K562 (cell line): ENCODE measurements around the gene OPN5. TPM values are rescaled to one million over a fixed set of nuclear protein-coding genes. Genes with fewer than 3 reads are reported as not detected.

Source experiments
- ATAC-seq: fragments of 200-7000 bp; cut with Tn5 transposase; 3 replicates; pipeline ENCODE4 v1.9.1; 2020; ENCODE audit warnings: moderate library complexity
- BruUV-seq: library from RNA; stranded (reverse); fragments of 400-500 nt; replicated peaks from 2 replicates; lab custom pipeline; 2021; lab: Mats Ljungman, UMichigan
- CTCF ChIA-PET: fragments of 300-600 bp; formaldehyde crosslinking; extraction: SDS; loops from one replicate; lab custom pipeline; 2021; ENCODE audit warnings: low intra/inter-chr PET ratio; lab: Yijun Ruan, JAX
- POLR2A ChIA-PET: fragments of 300-600, 350-650 bp; sonication (Branson Sonifier 250); formaldehyde crosslinking; extraction: SDS; loops from one replicate; lab custom pipeline; 2021; ENCODE audit warnings: antibody characterized with exemption, inconsistent platforms; lab: Yijun Ruan, JAX
- DNase-seq, 4 experiments: peaks; one replicate each; pipeline versions ENCODE4 v3.0.0 to v3.0.0-alpha.2; 2011 to 2018; ENCODE audit warnings: low spot score in 3 of 4, mixed read lengths in 3 of 4; ENCODE audit errors: extremely low read depth in 1 of 4
- FAIRE-seq: peaks from 2 replicates; lab custom pipeline; 2011; peaks lifted over from hg19 to GRCh38; lab: Jason Lieb, UNC
- H2AFZ ChIP-seq: 2 replicates; pipeline ENCODE4 v1.6.0; 2011; ENCODE audit warnings: low read depth, low read length, control low read depth, inconsistent platforms
- H3K27ac ChIP-seq: fragments of 200-600 bp; 3 replicates; pipeline ENCODE4 v1.8.0; 2011; ENCODE audit warnings: low read depth, mild to moderate bottlenecking, control low read depth, inconsistent platforms, low read length, moderate library complexity, mixed read lengths; ENCODE audit errors: extremely low read depth
- H3K27me3 ChIP-seq, 2 experiments: fragments of 300-600 bp in 1 of 2; 2 replicates in 1 of 2; 3 replicates in 1 of 2; pipeline versions ENCODE4 v1.6.0 to v1.8.0; 2011; ENCODE audit warnings: inconsistent platforms in 2 of 2, low read length in 2 of 2, mild to moderate bottlenecking in 1 of 2, mixed read lengths in 1 of 2, moderate library complexity in 1 of 2; ENCODE audit not compliant: control insufficient read depth in 2 of 2, insufficient read depth in 2 of 2
- H3K36me3 ChIP-seq: fragments of 300-600 bp; 3 replicates; pipeline ENCODE4 v1.8.0; 2011; ENCODE audit warnings: mild to moderate bottlenecking, low read length, inconsistent platforms; ENCODE audit not compliant: control insufficient read depth, insufficient read depth
- H3K4me1 ChIP-seq, 2 experiments: fragments of 200-600 bp in 1 of 2; replicated peaks in 1 of 2; 2 replicates in 1 of 2; 3 replicates in 1 of 2; pipeline versions ENCODE4 v1.5.1 to v1.8.0; 2011; ENCODE audit warnings: inconsistent platforms in 2 of 2, low read length in 2 of 2, mild to moderate bottlenecking in 1 of 2, mixed read lengths in 1 of 2, moderate library complexity in 1 of 2; ENCODE audit not compliant: control insufficient read depth in 2 of 2, insufficient read depth in 2 of 2
- H3K4me2 ChIP-seq: 2 replicates; pipeline ENCODE4 v1.6.1; 2011; ENCODE audit warnings: low read length, control low read depth, inconsistent platforms, mixed read lengths; ENCODE audit not compliant: insufficient read depth
- H3K4me3 ChIP-seq: fragments of 200-600 bp; sonication (generic), shearing (Covaris generic); 2 replicates; pipeline ENCODE4 v1.5.1; 2016; ENCODE audit warnings: control low read depth, inconsistent platforms
- H3K79me2 ChIP-seq: fragments of 200-600 bp; 3 replicates; pipeline ENCODE4 v1.8.0; 2011; ENCODE audit warnings: low read length, inconsistent platforms; ENCODE audit not compliant: control insufficient read depth, insufficient read depth
- H3K9ac ChIP-seq, 2 experiments: 2 replicates each; pipeline versions ENCODE4 v1.6.0 to v1.6.1; 2011; ENCODE audit warnings: low read depth in 2 of 2, low read length in 2 of 2, control low read depth in 1 of 2, inconsistent platforms in 1 of 2, mild to moderate bottlenecking in 1 of 2, mixed read lengths in 1 of 2; ENCODE audit not compliant: insufficient read depth in 1 of 2
- H3K9me1 ChIP-seq: one replicate; pipeline ENCODE4 v1.6.0; 2011; ENCODE audit warnings: inconsistent platforms, mild to moderate bottlenecking, low read length, moderate library complexity; ENCODE audit not compliant: control insufficient read depth, insufficient read depth
- H3K9me3 ChIP-seq: replicated peaks from 2 replicates; pipeline ENCODE4 v1.5.1; 2011; ENCODE audit warnings: low read depth, low read length, inconsistent platforms; ENCODE audit not compliant: control insufficient read depth, insufficient read depth
- H4K20me1 ChIP-seq: replicated peaks from 2 replicates; pipeline ENCODE4 v1.6.1; 2011; ENCODE audit warnings: low read length, inconsistent platforms, mixed read lengths; ENCODE audit not compliant: control insufficient read depth, insufficient read depth
- FOXK1 ChIP-seq: sonication (generic); formaldehyde crosslinking; IDR thresholded peaks from 2 replicates; pipeline ENCODE4 v1.8.0; 2022; ENCODE audit warnings: missing genetic modification reagents, mild to moderate bottlenecking, borderline replicate concordance
- HOXB6 ChIP-seq: fragments of 250-450 bp; sonication (Bioruptor Pico); IDR thresholded peaks from 2 replicates; pipeline ENCODE4 v1.5.1; 2022; ENCODE audit warnings: mild to moderate bottlenecking, borderline replicate concordance
- NCOA1 ChIP-seq: fragments of 450-650 bp; IDR thresholded peaks from 2 replicates; pipeline ENCODE4 v1.6.1; 2016; ENCODE audit warnings: low read depth
- NFE2 ChIP-seq: IDR thresholded peaks from 2 replicates; pipeline ENCODE4 v1.6.1; 2014; ENCODE audit warnings: antibody characterized with exemption, low read depth
- NR4A1 ChIP-seq, 2 experiments: fragments of 250-450 bp in 1 of 2; fragments of 450-650 bp in 1 of 2; sonication (Bioruptor Pico) in 1 of 2; IDR thresholded peaks; 2 replicates each; pipeline versions ENCODE4 v1.4.0 to v1.6.1; 2016 to 2020; ENCODE audit warnings: mild to moderate bottlenecking in 2 of 2, missing compliant biosample characterization in 1 of 2, missing genetic modification characterization in 1 of 2, moderate library complexity in 1 of 2
- PHB2 ChIP-seq: fragments of 450-650 bp; IDR thresholded peaks from 2 replicates; pipeline ENCODE4 v1.6.1; 2017; ENCODE audit warnings: low read depth
- RAD21 ChIP-seq, 2 experiments: fragments of 250-450 bp in 1 of 2; fragments of 450-650 bp in 1 of 2; sonication (Bioruptor Pico) in 1 of 2; formaldehyde crosslinking in 1 of 2; IDR thresholded peaks in 1 of 2; conservative IDR thresholded peaks in 1 of 2; 2 replicates each; pipeline versions ENCODE4 v1.4.0 to v1.8.0; 2020 to 2022; ENCODE audit warnings: mild to moderate bottlenecking in 2 of 2, moderate library complexity in 1 of 2
- RFX5 ChIP-seq: IDR thresholded peaks from 2 replicates; pipeline ENCODE4 v1.6.1; 2011; ENCODE audit warnings: low read depth, mild to moderate bottlenecking, improper control_type of control experiment, low read length
- TAL1 ChIP-seq: fragments of 450-650 bp; IDR thresholded peaks from 2 replicates; pipeline ENCODE4 v1.6.1; 2016; ENCODE audit warnings: mild to moderate bottlenecking
- ZNF324 ChIP-seq: fragments of 250-450 bp; sonication (Bioruptor Pico); IDR thresholded peaks from 2 replicates; pipeline ENCODE4 v1.4.0; 2020; ENCODE audit warnings: mild to moderate bottlenecking
- ZNF347 ChIP-seq: fragments of 450-650 bp; formaldehyde crosslinking; IDR thresholded peaks from 2 replicates; pipeline ENCODE4 v1.4.0; 2020; ENCODE audit warnings: low read depth, mild to moderate bottlenecking, moderate library complexity
- ZNF668 ChIP-seq: fragments of 250-450 bp; sonication (Bioruptor Pico); IDR thresholded peaks from 2 replicates; pipeline ENCODE4 v1.8.0; 2022; ENCODE audit warnings: mild to moderate bottlenecking, inconsistent platforms
- WGBS: fragments of 100-300 bp; shearing (Covaris generic); methylation state at CpG from one replicate; pipeline ENCODE4 v1.1.6; 2016; ENCODE audit warnings: low coverage, mixed read lengths; ENCODE audit not compliant: insufficient coverage; ENCODE audit errors: missing lambda C conversion rate; 5-methylcytosine and 5-hydroxymethylcytosine counted together
- in situ Hi-C: fragments of 300-500 bp; cut with MboI; formaldehyde crosslinking; loops from 4 replicates; pipeline ENCODE4 v1.15.0; 2018; ENCODE audit warnings: inconsistent platforms, mixed read lengths
- intact Hi-C: fragments of 100-400 bp; cut with micrococcal nuclease; formaldehyde crosslinking; loops from 2 replicates; pipeline ENCODE4 v1.14.2; 2022
- polyA plus RNA-seq, 8 experiments: library from polyadenylated mRNA; depleted of rRNA in 4 of 8; stranded (reverse) in 5 of 8; unstranded in 3 of 8; fragments of >200 nt; fragmentation: Nextera tagmentation in 2 of 8; fragmentation: Illumina TruSeq in 1 of 8; extraction: Ambion mirVana in 2 of 8; extraction: Trizol in 1 of 8; gene quantifications; 2 replicates each; pipeline versions ENCODE4 v1.2.1 to v1.2.3, GENCODE V29; 2011 to 2014; ENCODE audit warnings: inconsistent platforms in 1 of 8, missing spikeins in 1 of 8
- total RNA-seq, 7 experiments: library from RNA; depleted of rRNA in 6 of 7; stranded (reverse); fragments of >200 nt in 6 of 7; fragmentation: Illumina TruSeq in 2 of 7; extraction: Trizol in 2 of 7; gene quantifications; 2 replicates each; pipeline versions ENCODE4 v1.2.1 to v1.2.3, GENCODE V29; 2011 to 2021; ENCODE audit warnings: low replicate concordance in 1 of 7
- TF ChIP-seq, protein P1 (sequence below), 2 experiments: fragments of 450-650 bp in 1 of 2; sonication (generic) in 1 of 2; formaldehyde crosslinking in 1 of 2; IDR thresholded peaks in 1 of 2; conservative IDR thresholded peaks in 1 of 2; 2 replicates each; pipeline versions ENCODE4 v1.6.1 to v1.8.1; 2016 to 2023; ENCODE audit warnings: mild to moderate bottlenecking in 2 of 2, moderate library complexity in 2 of 2, inconsistent platforms in 1 of 2, missing genetic modification reagents in 1 of 2

Gene OPN5
- total and polyA plus RNA-seq, 9 of the 15 experiments (the other 6 are each of a cell fraction or from before 2014, with no cell fraction given): not detected

DNA sequence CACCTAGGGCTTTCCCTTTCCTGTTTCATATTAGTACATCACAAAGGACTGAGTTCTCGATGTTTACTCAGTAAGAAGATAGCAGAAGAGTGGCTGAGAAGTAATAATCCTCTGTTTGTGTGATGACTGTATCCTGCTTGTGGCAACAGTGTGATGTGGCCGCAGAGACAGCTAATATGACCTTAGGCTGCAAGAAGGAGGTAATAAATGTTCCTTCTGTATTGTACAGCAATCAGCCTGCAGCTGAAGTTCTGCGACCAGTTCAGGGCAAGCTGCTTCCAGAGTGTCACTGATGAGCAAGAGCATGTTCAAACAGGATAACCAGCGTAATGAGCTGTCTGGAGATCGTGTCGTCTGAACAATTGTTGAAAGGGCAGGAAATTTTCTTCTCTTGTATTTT, 70.9 kb downstream of the OPN5 start (continued):
- TF ChIP-seq RFX5 (no peak), FOXK1 (CRISPR knock-in tag) (no peak), RAD21 (CRISPR knock-in tag; conservative IDR thresholded peaks at IDR 0.05 in 1 of 2, IDR thresholded peaks at IDR 0.05 in 1 of 2) (no peak), HOXB6 (CRISPR knock-in tag) (no peak), ZNF668 (CRISPR knock-in tag) (no peak), PHB2 (no peak), ZNF347 (no peak)

DNA sequence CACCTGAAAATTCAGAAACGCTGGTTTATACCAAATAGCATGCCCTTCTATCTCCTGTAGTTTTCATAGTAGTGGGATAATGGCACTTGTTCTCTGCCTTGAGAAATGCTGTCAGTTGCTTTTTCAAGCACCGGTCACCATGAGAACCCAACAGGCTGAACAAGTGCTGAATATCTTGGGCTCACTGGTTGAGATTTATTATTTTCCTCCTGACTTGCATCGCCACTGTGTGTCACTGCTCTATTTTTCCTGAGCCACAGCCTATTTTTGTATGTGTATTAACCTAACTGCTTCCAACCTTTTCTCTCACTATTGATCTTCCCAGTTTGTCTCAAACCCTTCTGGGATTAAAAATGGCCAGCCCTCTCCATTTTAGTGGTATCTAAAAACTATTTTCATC, 71.9 kb downstream of the OPN5 start:
- H4K20me1 ChIP-seq: no peaks in the 10 kb centered on the region
- no peak overlapping the region for H3K9ac ChIP-seq
- no peak overlapping the region for H2AFZ ChIP-seq
- no peaks in the 10 kb centered on the region for H3K79me2 ChIP-seq
- H3K9me1 ChIP-seq: no peaks in the 10 kb centered on the region
- 0% methylated on average over 3 of the region's 3 CpGs for WGBS
- in situ Hi-C loops: no loop called here
- no peaks in the 10 kb centered on the region for H3K36me3 ChIP-seq
- DNase-seq (no peak), FAIRE-seq (no peak), ATAC-seq (no peak)
- TF ChIP-seq, protein P1, sequence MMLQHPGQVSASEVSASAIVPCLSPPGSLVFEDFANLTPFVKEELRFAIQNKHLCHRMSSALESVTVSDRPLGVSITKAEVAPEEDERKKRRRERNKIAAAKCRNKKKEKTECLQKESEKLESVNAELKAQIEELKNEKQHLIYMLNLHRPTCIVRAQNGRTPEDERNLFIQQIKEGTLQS (IDR thresholded peaks at IDR 0.05): no peak
- TF ChIP-seq, protein P1 (CRISPR knock-in tag; conservative IDR thresholded peaks at IDR 0.05): no peak
- TF ChIP-seq ZNF324 (CRISPR knock-in tag) (no peak), PHB2 (no peak), NR4A1 (CRISPR knock-in tag; IDR thresholded peaks at IDR 0.05) (no peak), NR4A1 (tag; IDR thresholded peaks at IDR 0.05) (no peak), NCOA1 (no peak), NFE2 (no peak), TAL1 (no peak)
- H3K27ac ChIP-seq: no peak overlapping the region
- H3K4me1 ChIP-seq: no peaks in the 10 kb centered on the region
- H3K27me3 ChIP-seq: no peaks in the 10 kb centered on the region
- no peak overlapping the region for H3K4me2 ChIP-seq
- H3K9me3 ChIP-seq: no peaks in the 10 kb centered on the region
- no peak overlapping the region for H3K4me3 ChIP-seq
- intact Hi-C loops: no loop called here
- ChIA-PET POLR2A (no interaction called here), CTCF (no interaction called here)
- BruUV-seq: no TSS peak
